Naive thymus-derived CD8-positive, alpha-beta T cell (primary cell): ENCODE measurements around the gene FBXL5. TPM values are rescaled to one million over a fixed set of nuclear protein-coding genes. Genes with fewer than 3 reads are reported as not detected.

ENCODE experiments used
- ATAC-seq, 2 donors: fragments of 150-1000 bp; cut with Tn5 transposase in 1 of 2; sonication (Bioruptor Pico), chemical (Tn5 transposase) in 1 of 2; 1 replicate in 1 of 2; 2 replicates in 1 of 2; pipeline ENCODE4 v1.10.0; 2021; ENCODE audit warnings: mild to moderate bottlenecking in 2 of 2, moderate library complexity in 2 of 2
- POLR2A ChIA-PET: fragments of 350-600 bp; sonication (Branson Sonifier 250); formaldehyde crosslinking; loops from one replicate; lab custom pipeline; 2021; ENCODE audit warnings: antibody characterized with exemption; lab: Charles Lee
- DNase-seq, 10 donors: peaks; one replicate each; pipeline versions ENCODE4 v3.0.0 to v3.0.0-alpha.2; 2020 to 2022
- H3K27ac Mint-ChIP-seq, 10 donors: one replicate each; pipeline ENCODE4 v1.8.0; 2020 to 2022; ENCODE audit warnings: mild to moderate bottlenecking in 10 of 10, mixed read lengths in 10 of 10, moderate library complexity in 4 of 10, inconsistent platforms in 1 of 10
- H3K27me3 Mint-ChIP-seq, 5 donors: one replicate each; pipeline ENCODE4 v1.8.0; 2021 to 2022; ENCODE audit warnings: mixed read lengths in 5 of 5
- H3K36me3 Mint-ChIP-seq, 3 donors: one replicate each; pipeline ENCODE4 v1.8.0; 2020 to 2022; ENCODE audit warnings: mixed read lengths in 3 of 3, mild to moderate bottlenecking in 2 of 3, inconsistent platforms in 1 of 3
- H3K4me1 Mint-ChIP-seq, 4 donors: one replicate each; pipeline ENCODE4 v1.8.0; 2021 to 2022; ENCODE audit warnings: mixed read lengths in 4 of 4
- H3K4me3 Mint-ChIP-seq, 10 donors: one replicate each; pipeline ENCODE4 v1.8.0; 2020 to 2022; ENCODE audit warnings: mild to moderate bottlenecking in 10 of 10, mixed read lengths in 10 of 10, moderate library complexity in 6 of 10, inconsistent platforms in 1 of 10
- H3K9me3 Mint-ChIP-seq, 9 donors: one replicate each; pipeline ENCODE4 v1.8.0; 2020 to 2022; ENCODE audit warnings: mixed read lengths in 9 of 9, mild to moderate bottlenecking in 3 of 9, inconsistent platforms in 1 of 9, moderate library complexity in 1 of 9
- polyA plus RNA-seq, 3 donors: library from polyadenylated mRNA; unstranded; fragments of 300-500 nt; fragmentation: Illumina TruSeq; gene quantifications; one replicate each; pipeline ENCODE4 v1.2.3, GENCODE V29; 2021
- total RNA-seq, 8 experiments: library from RNA in 2 of 8; stranded (reverse) in 2 of 8; gene quantifications; one replicate each; pipeline ENCODE4 v1.2.3 and lab custom pipeline; 2021 to 2026

FBXL5 gene
- total and polyA plus RNA-seq, 5 experiments from 2014 or later, result 65.7 to 113 (median 96.1) TPM

DNA sequence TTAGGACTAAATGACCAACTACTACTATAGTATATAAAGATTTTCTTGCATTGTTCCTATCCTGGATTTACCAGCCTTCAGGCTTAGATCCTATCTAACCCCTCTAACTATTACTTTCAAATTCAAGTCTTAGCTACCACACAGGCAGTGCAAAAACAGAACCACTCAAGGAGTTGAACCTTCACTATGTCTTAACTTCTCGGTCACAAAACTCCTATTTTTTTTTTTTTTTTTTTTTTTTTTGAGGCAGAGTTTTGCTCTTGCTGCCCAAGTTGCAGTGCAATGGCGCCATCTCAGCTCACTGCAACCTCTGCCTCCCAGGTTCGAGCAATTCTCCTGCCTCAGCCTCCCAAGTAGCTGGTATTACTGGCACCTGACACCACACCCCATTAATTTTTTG is 20.2 kb upstream of the FBXL5 start:
- Mint-ChIP-seq H3K9me3 (no peaks in the 10 kb centered on the region), H3K4me3 (no peak overlapping the region), H3K27ac (no peak overlapping the region), H3K36me3 (no peaks in the 10 kb centered on the region), H3K4me1 (peaks cover 0 to 17% (median 1%) of the 10 kb centered on the region in 4 donors), H3K27me3 (peaks cover 0 to 2% (median 0%) of the 10 kb centered on the region in 5 donors)
- ATAC-seq, result no peak
- DNase-seq, result no peak
- POLR2A ChIA-PET, result no interaction called here

DNA sequence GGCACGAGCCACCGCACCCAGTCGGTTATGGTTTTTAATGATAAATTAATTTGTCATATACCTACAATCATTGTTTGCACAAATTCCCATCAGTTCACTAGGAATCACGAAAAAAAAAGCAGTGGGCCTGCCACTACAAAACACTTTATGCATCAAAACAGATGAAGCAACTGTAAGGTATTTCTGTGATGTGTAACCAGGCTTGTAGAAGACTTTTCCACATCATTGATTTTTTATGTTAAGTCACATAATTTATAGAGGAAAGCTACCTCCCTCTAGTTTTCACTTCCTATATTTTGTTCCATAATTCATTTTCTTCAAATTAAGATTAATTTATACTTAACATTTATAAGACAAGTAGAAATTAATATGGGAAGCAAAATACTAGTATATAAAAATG is 19.8 kb upstream of the FBXL5 start:
- peak overlapping the region in 1 of 10 donors; percentile 19 for H3K27ac Mint-ChIP-seq
- no peak overlapping the region for H3K4me3 Mint-ChIP-seq
- no peak for DNase-seq
- POLR2A ChIA-PET, result no interaction called here
- no peaks in the 10 kb centered on the region for H3K36me3 Mint-ChIP-seq
- H3K9me3 Mint-ChIP-seq, result no peaks in the 10 kb centered on the region
- H3K4me1 Mint-ChIP-seq, result peaks cover 0 to 17% (median under 1%) of the 10 kb centered on the region in 4 donors
- H3K27me3 Mint-ChIP-seq, result peaks cover 0 to 2% (median 0%) of the 10 kb centered on the region in 5 donors
- no peak for ATAC-seq

GRCh38 chr4:15674046-15674445 is 18.9 kb upstream of the FBXL5 start:
- Mint-ChIP-seq H3K9me3 (no peaks in the 10 kb centered on the region), H3K36me3 (no peaks in the 10 kb centered on the region), H3K4me3 (no peak overlapping the region), H3K27ac (no peak overlapping the region), H3K27me3 (peaks cover 0 to 2% (median 0%) of the 10 kb centered on the region in 5 donors), H3K4me1 (peaks cover 0 to 15% (median 0%) of the 10 kb centered on the region in 4 donors)
- ATAC-seq (no peak), DNase-seq (no peak)
- POLR2A ChIA-PET, result interaction anchor here (0.7 kb wide), 1 partner anchor 671 kb away, joined by 3 read pairs; no protein-coding TSS in a partner anchor

GRCh38 chr4:15673337-15673736 is 18.2 kb upstream of the FBXL5 start:
- no peaks in the 10 kb centered on the region for H3K36me3 Mint-ChIP-seq
- no peak overlapping the region for H3K4me3 Mint-ChIP-seq
- no peaks in the 10 kb centered on the region for H3K27me3 Mint-ChIP-seq
- peaks cover 0 to 15% (median 0%) of the 10 kb centered on the region in 4 donors for H3K4me1 Mint-ChIP-seq
- H3K27ac Mint-ChIP-seq, result no peak overlapping the region
- POLR2A ChIA-PET, result interaction anchor here (0.7 kb wide), 1 partner anchor 670 kb away, joined by 3 read pairs; no protein-coding TSS in a partner anchor
- ATAC-seq (no peak), DNase-seq (no peak)
- no peaks in the 10 kb centered on the region for H3K9me3 Mint-ChIP-seq

GRCh38 chr4:15672101-15672500 is 16.9 kb upstream of the FBXL5 start:
- H3K4me3 Mint-ChIP-seq, result no peak overlapping the region
- ATAC-seq (no peak), DNase-seq (no peak)
- H3K27ac Mint-ChIP-seq, result no peak overlapping the region
- no peaks in the 10 kb centered on the region for H3K27me3 Mint-ChIP-seq
- no peaks in the 10 kb centered on the region for H3K9me3 Mint-ChIP-seq
- peaks cover 0 to 15% (median 0%) of the 10 kb centered on the region in 4 donors for H3K4me1 Mint-ChIP-seq
- no peaks in the 10 kb centered on the region for H3K36me3 Mint-ChIP-seq
- POLR2A ChIA-PET, result no interaction called here

DNA sequence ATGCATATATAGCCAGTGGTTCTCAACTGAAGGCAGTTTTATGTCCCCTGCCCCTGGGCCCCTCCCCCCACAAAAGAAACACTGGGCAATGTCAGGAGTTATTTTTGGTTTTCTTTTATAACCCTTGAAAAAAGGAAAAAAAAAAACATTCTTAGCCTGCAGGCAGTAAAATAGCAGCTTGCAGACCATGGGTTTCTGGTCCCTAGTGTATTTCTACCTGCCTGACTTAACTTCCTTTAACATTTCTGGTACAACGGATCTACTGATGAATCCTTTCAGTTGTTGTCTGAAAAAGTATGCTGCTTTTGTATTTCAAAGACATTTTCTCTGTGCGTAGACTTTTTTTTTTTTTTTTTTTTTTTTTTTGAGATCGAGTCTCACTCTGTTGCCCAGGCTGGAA is 15.4 kb upstream of the FBXL5 start:
- DNase-seq (no peak), ATAC-seq (no peak)
- Mint-ChIP-seq H3K9me3 (no peaks in the 10 kb centered on the region), H3K4me1 (peaks cover 0 to 17% (median 0%) of the 10 kb centered on the region in 4 donors), H3K4me3 (no peak overlapping the region), H3K36me3 (no peaks in the 10 kb centered on the region), H3K27me3 (no peaks in the 10 kb centered on the region), H3K27ac (no peak overlapping the region)
- POLR2A ChIA-PET, result interaction anchor here (1.1 kb wide), 1 partner anchor 15 kb away, joined by 3 read pairs; the partner anchor contains the start of gene FBXL5

DNA sequence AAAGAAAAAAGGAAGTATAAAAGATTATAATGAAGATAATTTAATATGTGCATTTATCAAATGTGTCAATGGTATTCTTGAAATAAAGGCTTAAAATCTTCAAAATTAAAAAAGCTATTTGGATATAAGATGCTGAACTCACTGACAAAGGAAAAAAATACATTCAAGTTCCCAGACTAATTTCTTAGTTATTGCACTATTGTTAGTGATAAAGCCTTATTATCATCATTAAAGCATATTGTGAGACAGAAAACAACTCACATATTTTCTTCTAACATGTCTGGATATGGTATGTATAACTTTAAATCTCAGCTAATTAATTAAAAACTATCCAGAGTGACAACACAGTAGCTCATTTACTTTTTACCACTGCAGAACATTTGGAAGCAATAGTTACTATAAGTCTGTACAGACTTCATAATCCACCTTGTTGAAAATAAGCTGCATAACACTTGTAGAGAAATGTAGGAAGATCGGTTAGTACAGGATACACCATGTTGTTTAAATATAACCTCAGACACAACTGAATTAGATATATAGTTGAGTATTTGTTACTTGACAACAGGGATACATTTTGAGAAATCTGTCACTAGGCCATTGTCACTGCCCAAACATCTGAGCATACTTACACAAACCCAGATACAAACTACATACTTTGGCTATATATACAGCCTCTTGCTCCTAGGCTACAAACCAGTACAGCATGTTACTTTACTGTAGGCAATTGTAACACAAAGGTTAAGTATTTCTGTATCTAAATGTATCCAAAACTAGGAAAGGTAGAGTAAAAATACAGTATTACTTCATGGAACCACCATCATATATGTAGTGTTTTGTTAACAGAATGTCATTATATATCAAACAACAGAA is 13.6 kb upstream of the FBXL5 start:
- no peaks in the 10 kb centered on the region for H3K36me3 Mint-ChIP-seq
- H3K9me3 Mint-ChIP-seq, result no peaks in the 10 kb centered on the region
- ATAC-seq (no peak), DNase-seq (no peak)
- peaks cover 0 to 7% (median 0%) of the 10 kb centered on the region in 4 donors for H3K4me1 Mint-ChIP-seq
- no peaks in the 10 kb centered on the region for H3K27me3 Mint-ChIP-seq
- no peak overlapping the region for H3K4me3 Mint-ChIP-seq
- POLR2A ChIA-PET, result interaction anchor here (1.0 kb wide), 1 partner anchor 14 kb away, joined by 3 read pairs; no protein-coding TSS in a partner anchor
- H3K27ac Mint-ChIP-seq, result no peak overlapping the region

GRCh38 chr4:15667006-15667405 is 11.8 kb upstream of the FBXL5 start:
- POLR2A ChIA-PET, result interaction anchor here (0.9 kb wide), 1 partner anchor 11 kb away, joined by 5 read pairs; the partner anchor contains the start of gene FBXL5
- no peak for ATAC-seq
- H3K27me3 Mint-ChIP-seq, result no peaks in the 10 kb centered on the region

GRCh38 chr4:15665753-15666365 is 10.7 kb upstream of the FBXL5 start:
- no peak overlapping the region for H3K4me3 Mint-ChIP-seq
- no peaks in the 10 kb centered on the region for H3K9me3 Mint-ChIP-seq
- peaks cover 0 to 6% (median 0%) of the 10 kb centered on the region in 4 donors for H3K4me1 Mint-ChIP-seq
- H3K36me3 Mint-ChIP-seq, result no peaks in the 10 kb centered on the region
- POLR2A ChIA-PET, result interaction anchor here (0.9 kb wide), 1 partner anchor 9 kb away, joined by 3 read pairs; no protein-coding TSS in a partner anchor
- no peak for DNase-seq
- no peaks in the 10 kb centered on the region for H3K27me3 Mint-ChIP-seq
- no peak for ATAC-seq
- no peak overlapping the region for H3K27ac Mint-ChIP-seq

More at GRCh38 chr4:15667006-15667405, 11.8 kb upstream of the FBXL5 start:
- H3K36me3 Mint-ChIP-seq, result no peaks in the 10 kb centered on the region
- peaks cover 0 to 6% (median 0%) of the 10 kb centered on the region in 4 donors for H3K4me1 Mint-ChIP-seq
- no peak overlapping the region for H3K4me3 Mint-ChIP-seq
- peak overlapping the region in 1 of 10 donors; percentile 18 for H3K27ac Mint-ChIP-seq
- DNase-seq, result no peak
- no peaks in the 10 kb centered on the region for H3K9me3 Mint-ChIP-seq

DNA sequence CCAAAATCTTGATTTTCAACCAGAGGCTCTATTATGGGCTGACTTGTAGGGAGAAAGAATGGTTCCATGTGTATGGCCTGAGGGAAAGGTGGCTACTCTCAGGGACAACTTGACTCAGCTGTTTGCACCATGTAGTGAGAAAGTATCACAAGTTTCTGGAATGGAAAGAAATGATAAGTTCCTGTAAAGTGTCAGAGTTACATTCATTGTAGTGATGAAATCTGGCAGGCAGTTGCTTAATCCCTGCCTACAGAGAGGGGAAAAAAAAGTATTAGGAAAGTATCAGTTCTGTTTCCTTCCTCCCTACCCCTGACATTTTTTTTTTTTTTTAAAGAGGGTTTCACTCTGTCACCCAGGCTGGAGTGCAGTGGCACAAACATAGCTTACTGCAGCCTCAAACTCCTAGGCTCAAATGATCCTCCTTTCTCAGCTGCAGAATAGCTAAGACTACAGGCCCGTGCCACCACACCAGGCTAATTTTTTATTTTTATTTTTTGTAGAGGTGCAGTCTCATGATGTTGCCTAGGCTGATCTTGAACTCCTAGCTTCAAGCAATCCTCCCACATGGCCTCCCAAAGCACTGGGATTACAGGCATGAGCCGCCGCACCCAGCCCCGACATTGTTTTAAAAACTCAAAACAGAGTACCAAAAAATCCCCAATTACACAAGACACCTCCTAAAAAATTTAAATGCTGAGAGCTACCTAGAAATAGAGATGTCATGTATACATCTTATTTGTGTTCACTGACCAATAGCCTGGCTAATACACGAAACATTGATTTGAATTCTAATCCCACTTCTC is 4.8 kb upstream of the FBXL5 start:
- POLR2A ChIA-PET, result no interaction called here
- peaks cover 0 to 8% (median 7%) of the 10 kb centered on the region in 4 donors for H3K4me1 Mint-ChIP-seq
- H3K4me3 Mint-ChIP-seq, result no peak overlapping the region
- H3K9me3 Mint-ChIP-seq, result peaks cover 0 to 1% (median 0%) of the 10 kb centered on the region in 9 donors
- H3K27me3 Mint-ChIP-seq, result no peaks in the 10 kb centered on the region
- ATAC-seq (no peak), DNase-seq (no peak)
- no peaks in the 10 kb centered on the region for H3K36me3 Mint-ChIP-seq
- H3K27ac Mint-ChIP-seq, result peak overlapping the region in 1 of 10 donors; percentile 38

GRCh38 chr4:15658781-15659180 is 3.6 kb upstream of the FBXL5 start:
- Mint-ChIP-seq H3K4me3 (no peak overlapping the region), H3K4me1 (peaks cover under 1 to 16% (median 14%) of the 10 kb centered on the region in 4 donors), H3K27ac (no peak overlapping the region), H3K36me3 (no peaks in the 10 kb centered on the region), H3K9me3 (peaks cover 0 to 1% (median 0%) of the 10 kb centered on the region in 9 donors), H3K27me3 (no peaks in the 10 kb centered on the region)
- DNase-seq (no peak), ATAC-seq (no peak)
- POLR2A ChIA-PET, result no interaction called here

DNA sequence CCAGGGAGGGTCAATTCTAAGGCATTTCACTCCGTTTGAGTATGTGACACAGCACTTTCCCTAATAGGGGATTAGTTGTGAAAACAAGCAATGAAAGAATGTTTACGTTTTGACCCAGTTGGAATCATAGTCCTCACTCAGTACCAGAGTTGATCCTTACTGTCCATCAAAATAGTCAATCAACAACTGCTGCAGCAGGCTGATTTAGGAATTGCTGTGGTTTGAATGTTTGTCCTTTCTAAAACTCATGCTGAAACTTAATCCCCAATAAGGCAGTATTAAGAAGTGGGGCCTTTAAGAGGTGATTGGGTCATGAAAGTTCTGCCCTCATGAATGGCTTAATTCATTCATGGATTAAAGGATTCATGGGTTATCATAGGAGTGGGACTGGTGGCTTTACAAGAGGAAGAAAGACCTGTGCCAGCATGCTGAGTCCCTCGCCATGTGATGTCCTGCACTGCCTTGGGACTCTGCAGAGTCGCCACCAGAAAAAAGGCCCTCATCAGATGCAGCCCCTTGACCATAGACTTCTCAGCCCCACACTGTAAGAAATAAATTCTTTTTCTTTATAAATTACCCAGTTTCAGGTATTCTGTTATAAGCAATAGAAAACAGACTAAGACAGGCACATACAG is 3.1 kb upstream of the FBXL5 start:
- Mint-ChIP-seq H3K27me3 (no peaks in the 10 kb centered on the region), H3K27ac (peak overlapping the region in 1 of 10 donors; percentile 20), H3K4me1 (peaks cover 5 to 21% (median 19%) of the 10 kb centered on the region in 4 donors), H3K4me3 (no peak overlapping the region), H3K9me3 (peaks cover 0 to 1% (median 0%) of the 10 kb centered on the region in 9 donors), H3K36me3 (no peaks in the 10 kb centered on the region)
- POLR2A ChIA-PET, result no interaction called here
- DNase-seq (no peak), ATAC-seq (no peak)
